A549 (cell line): Measurements from ENCODE around the gene GBP7. TPM values are rescaled to one million over a fixed set of nuclear protein-coding genes. Genes with fewer than 3 reads are reported as not detected.

ENCODE experiments used
- ATAC-seq, 2 experiments: fragments of 200-7000 bp in 1 of 2; fragments of >200 bp in 1 of 2; cut with Nextera tagmentation in 1 of 2; cut with Tn5 transposase in 1 of 2; 3 replicates each; pipeline versions ENCODE4 v1.8.0 to v1.9.1; 2018 to 2020; ENCODE audit warnings: mild to moderate bottlenecking in 1 of 2, moderate library complexity in 1 of 2
- CTCF ChIA-PET: fragments of 300-600 bp; sonication (Branson Sonifier 250); formaldehyde crosslinking; extraction: SDS; loops from one replicate; lab custom pipeline; 2021; ENCODE audit warnings: antibody characterized with exemption, inconsistent platforms; lab: Yijun Ruan, JAX
- POLR2A ChIA-PET: fragments of 350-600 bp; formaldehyde crosslinking; extraction: SDS; loops from one replicate; lab custom pipeline; 2021; ENCODE audit warnings: antibody characterized with exemption, inconsistent platforms; lab: Yijun Ruan, JAX
- DNase-seq, 2 experiments: peaks; one replicate each; pipeline versions ENCODE4 v3.0.0 to v3.0.0-alpha.2; 2011 to 2016; ENCODE audit warnings: low read depth in 1 of 2, low spot score in 1 of 2
- FAIRE-seq: peaks from 2 replicates; lab custom pipeline; 2011; peaks lifted over from hg19 to GRCh38; lab: Jason Lieb, UNC
- H3K27ac ChIP-seq, 2 experiments: fragments of >200 bp; sonication (Bioruptor Twin); formaldehyde crosslinking; 3 replicates each; pipeline ENCODE4 v1.5.1; 2016 to 2017
- H3K4me1 ChIP-seq: fragments of >200 bp; sonication (Bioruptor Twin); formaldehyde crosslinking; 3 replicates; pipeline ENCODE4 v1.6.1; 2016
- H3K4me2 ChIP-seq: fragments of >200 bp; sonication (Bioruptor Twin); formaldehyde crosslinking; 3 replicates; pipeline ENCODE4 v1.6.1; 2016
- H3K4me3 ChIP-seq: fragments of >200 bp; sonication (Bioruptor Twin); formaldehyde crosslinking; 3 replicates; pipeline ENCODE4 v1.5.1; 2016
- H3K9me3 ChIP-seq: fragments of >200 bp; sonication (Bioruptor Twin); formaldehyde crosslinking; 3 replicates; pipeline ENCODE4 v1.6.1; 2016
- BCL3 ChIP-seq: fragments of >200 bp; sonication (Bioruptor Twin); formaldehyde crosslinking; IDR thresholded peaks from 3 replicates; pipeline ENCODE4 v1.6.1; 2016
- CBX8 ChIP-seq: fragments of 200-600 bp; sonication (generic); IDR thresholded peaks from 2 replicates; pipeline ENCODE4 v1.6.1; 2016
- CHD4 ChIP-seq: fragments of 200-600 bp; sonication (generic); IDR thresholded peaks from 2 replicates; pipeline ENCODE4 v1.6.1; 2016; ENCODE audit warnings: antibody characterized with exemption, mild to moderate bottlenecking, borderline replicate concordance
- EHMT2 ChIP-seq: fragments of 200-600 bp; sonication (generic); IDR thresholded peaks from 2 replicates; pipeline ENCODE4 v1.6.1; 2016; ENCODE audit warnings: antibody characterized with exemption, low read depth, mild to moderate bottlenecking, moderate library complexity
- ELK1 ChIP-seq: fragments of 150-350 bp; IDR thresholded peaks from 2 replicates; pipeline ENCODE4 v1.6.1; 2014; ENCODE audit warnings: low read depth, mild to moderate bottlenecking, low read length
- ESRRA ChIP-seq: fragments of 150-350 bp; IDR thresholded peaks from 2 replicates; pipeline ENCODE4 v1.6.1; 2014; ENCODE audit warnings: mild to moderate bottlenecking, low read length, borderline replicate concordance
- FOSB ChIP-seq: fragments of 250-450 bp; sonication (Bioruptor Pico); IDR thresholded peaks from 2 replicates; pipeline ENCODE4 v1.5.0; 2020; ENCODE audit warnings: mild to moderate bottlenecking, moderate library complexity
- HDAC2 ChIP-seq: fragments of 200-600 bp; sonication (generic); IDR thresholded peaks from 2 replicates; pipeline ENCODE4 v1.6.1; 2016
- HEYL ChIP-seq: fragments of 250-450 bp; sonication (Bioruptor Pico); IDR thresholded peaks from 2 replicates; pipeline ENCODE4 v1.8.0; 2021; ENCODE audit warnings: mild to moderate bottlenecking, moderate library complexity
- HOXB13 ChIP-seq: fragments of 250-450 bp; sonication (Bioruptor Pico); IDR thresholded peaks from 2 replicates; pipeline ENCODE4 v1.5.0; 2020; ENCODE audit warnings: low read depth, mild to moderate bottlenecking, moderate library complexity
- HOXB5 ChIP-seq: fragments of 250-450 bp; sonication (Bioruptor Pico); IDR thresholded peaks from 2 replicates; pipeline ENCODE4 v1.5.0; 2020; ENCODE audit warnings: mild to moderate bottlenecking, moderate library complexity
- KDM5A ChIP-seq: fragments of 200-600 bp; sonication (generic); IDR thresholded peaks from 2 replicates; pipeline ENCODE4 v1.6.1; 2016; ENCODE audit warnings: antibody characterized with exemption, mild to moderate bottlenecking
- MAFK ChIP-seq: fragments of 450-650 bp; IDR thresholded peaks from 2 replicates; pipeline ENCODE4 v1.6.1; 2014; ENCODE audit not compliant: partially characterized antibody
- MYC ChIP-seq: IDR thresholded peaks from 2 replicates; pipeline ENCODE4 v1.6.1; 2012; ENCODE audit warnings: mild to moderate bottlenecking, inconsistent platforms, low read length, improper control_type of control experiment, borderline replicate concordance
- NFE2L2 ChIP-seq: fragments of 150-350 bp; conservative IDR thresholded peaks from 2 replicates; pipeline ENCODE4 v1.6.1; 2014; ENCODE audit warnings: low read length
- NPAS2 ChIP-seq: fragments of 250-450 bp; sonication (Bioruptor Pico); IDR thresholded peaks from 2 replicates; pipeline ENCODE4 v1.8.0; 2022; ENCODE audit warnings: mild to moderate bottlenecking, moderate library complexity, borderline replicate concordance
- NR3C1 ChIP-seq: fragments of >200 bp; sonication (Bioruptor Twin); formaldehyde crosslinking; IDR thresholded peaks from 3 replicates; pipeline ENCODE4 v1.6.1; 2017
- PHF8 ChIP-seq: fragments of 200-600 bp; sonication (generic); IDR thresholded peaks from 2 replicates; pipeline ENCODE4 v1.6.1; 2016; ENCODE audit warnings: low read depth, mild to moderate bottlenecking, antibody characterized with exemption, moderate library complexity, borderline replicate concordance
- RAD21 ChIP-seq, 2 experiments: fragments of >200 bp in 1 of 2; sonication (Bioruptor Twin) in 1 of 2; formaldehyde crosslinking in 1 of 2; IDR thresholded peaks in 1 of 2; conservative IDR thresholded peaks in 1 of 2; 2 replicates in 1 of 2; 3 replicates in 1 of 2; pipeline ENCODE4 v1.6.1; 2012 to 2018; ENCODE audit warnings: inconsistent platforms in 1 of 2
- RARB ChIP-seq: fragments of 250-450 bp; sonication (Bioruptor Pico); IDR thresholded peaks from 2 replicates; pipeline ENCODE4 v1.8.0; 2021; ENCODE audit warnings: mild to moderate bottlenecking, moderate library complexity
- RCOR1 ChIP-seq: fragments of 150-350 bp; IDR thresholded peaks from 2 replicates; pipeline ENCODE4 v1.6.1; 2014; ENCODE audit warnings: antibody characterized with exemption, low read length, low read depth
- SMC3 ChIP-seq: fragments of >200 bp; sonication (Bioruptor Twin); formaldehyde crosslinking; IDR thresholded peaks from 3 replicates; pipeline ENCODE4 v1.6.1; 2018; ENCODE audit warnings: inconsistent platforms
- SREBF2 ChIP-seq: fragments of 450-650 bp; IDR thresholded peaks from 2 replicates; pipeline ENCODE4 v1.6.1; 2014; ENCODE audit warnings: mild to moderate bottlenecking, moderate library complexity
- TFCP2L1 ChIP-seq: fragments of 250-450 bp; sonication (Bioruptor Pico); IDR thresholded peaks from 2 replicates; pipeline ENCODE4 v1.5.0; 2021; ENCODE audit warnings: mild to moderate bottlenecking
- ZC3H11A ChIP-seq: fragments of 450-650 bp; IDR thresholded peaks from 2 replicates; pipeline ENCODE4 v1.6.1; 2014; ENCODE audit warnings: antibody characterized with exemption, mild to moderate bottlenecking
- ZFP36 ChIP-seq: fragments of 450-650 bp; IDR thresholded peaks from 2 replicates; pipeline ENCODE4 v1.6.1; 2014; ENCODE audit warnings: borderline replicate concordance; ENCODE audit not compliant: partially characterized antibody
- ZSCAN20 ChIP-seq: fragments of 250-450 bp; sonication (Bioruptor Pico); IDR thresholded peaks from 2 replicates; pipeline ENCODE4 v1.8.0; 2022; ENCODE audit warnings: mild to moderate bottlenecking, moderate library complexity
- whole genome bisulfite sequencing: methylation state at CpG from one replicate; pipeline ENCODE4 v1.1.6; 2017; ENCODE audit errors: missing lambda C conversion rate; 5-methylcytosine and 5-hydroxymethylcytosine counted together
- polyA plus RNA-seq, 4 experiments: library from polyadenylated mRNA; depleted of rRNA in 3 of 4; stranded (reverse); fragments of >200 nt; fragmentation: RNase III in 1 of 4; extraction: RNeasy Plus Mini Kit Qiagen cat#74134 plus additional on column Dnase treatment in 1 of 4; gene quantifications; 2 replicates in 3 of 4; 3 replicates in 1 of 4; pipeline ENCODE4 v1.2.3, GENCODE V29; 2011 to 2017
- TF ChIP-seq, protein P1 (sequence below): fragments of >200 bp; sonication (Bioruptor Twin); formaldehyde crosslinking; IDR thresholded peaks from 2 replicates; pipeline ENCODE4 v1.6.1; 2016
- TF ChIP-seq, protein P2 (sequence below): IDR thresholded peaks from 2 replicates; pipeline ENCODE4 v1.6.1; 2012

GBP7 gene
- polyA plus RNA-seq, 2 of the 4 experiments (the other 2 are of a cell fraction) = not detected

GRCh38 chr1:89087241-89087640 is 88.6 kb downstream of the GBP7 start:
- FAIRE-seq = no peak
- WGBS = 70% methylated on average over 4 of the region's 8 CpGs

DNA sequence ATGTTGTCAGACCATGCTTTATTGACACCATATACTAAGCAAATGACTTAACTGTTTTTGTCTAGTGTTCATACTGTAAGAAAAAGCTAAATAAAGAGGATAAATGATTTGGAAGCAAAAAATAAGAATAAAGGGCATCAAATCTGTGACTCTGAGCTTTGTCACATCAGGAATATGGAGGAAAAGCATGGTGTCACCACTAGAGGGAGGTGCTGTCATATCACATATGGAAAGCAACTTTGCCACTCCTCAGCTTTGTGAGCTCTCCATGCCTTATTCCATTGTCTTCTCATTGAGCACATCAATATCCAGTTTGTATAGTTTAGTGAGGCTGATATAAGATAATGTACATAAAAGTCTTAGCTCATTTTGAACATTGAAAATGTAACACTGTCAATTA is 90.0 kb downstream of the GBP7 start:
- no peak overlapping the region for H3K27ac ChIP-seq
- FAIRE-seq (no peak), ATAC-seq (no peak), DNase-seq (no peak)
- TF ChIP-seq SREBF2 (no peak), ELK1 (no peak), HOXB5 (no peak), NR3C1 (no peak), NPAS2 (CRISPR knock-in tag) (no peak), NFE2L2 (no peak), PHF8 (no peak), RAD21 (conservative IDR thresholded peaks at IDR 0.05 in 1 of 2, IDR thresholded peaks at IDR 0.05 in 1 of 2) (no peak), TFCP2L1 (CRISPR knock-in tag) (no peak), CBX8 (no peak), EHMT2 (no peak), ZC3H11A (no peak), BCL3 (no peak)
- no peak overlapping the region for H3K4me3 ChIP-seq
- H3K4me2 ChIP-seq = no peak overlapping the region
- CTCF ChIA-PET = no interaction called here
- H3K9me3 ChIP-seq = no peaks in the 10 kb centered on the region
- POLR2A ChIA-PET = no interaction called here
- no peaks in the 10 kb centered on the region for H3K4me1 ChIP-seq

More at GRCh38 chr1:89087241-89087640, 88.6 kb downstream of the GBP7 start:
- ATAC-seq (no peak), DNase-seq (no peak)
- Histone ChIP-seq H3K9me3 (no peaks in the 10 kb centered on the region), H3K4me1 (no peaks in the 10 kb centered on the region), H3K27ac (no peak overlapping the region), H3K4me3 (no peak overlapping the region), H3K4me2 (no peak overlapping the region)
- POLR2A ChIA-PET = no interaction called here
- no peak for TF ChIP-seq KDM5A
- TF ChIP-seq MYC = no peak
- no peak for TF ChIP-seq HDAC2
- TF ChIP-seq FOSB (CRISPR knock-in tag) = no peak
- TF ChIP-seq, protein P1, sequence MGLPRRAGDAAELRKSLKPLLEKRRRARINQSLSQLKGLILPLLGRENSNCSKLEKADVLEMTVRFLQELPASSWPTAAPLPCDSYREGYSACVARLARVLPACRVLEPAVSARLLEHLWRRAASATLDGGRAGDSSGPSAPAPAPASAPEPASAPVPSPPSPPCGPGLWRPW = no peak
- TF ChIP-seq, protein P2, sequence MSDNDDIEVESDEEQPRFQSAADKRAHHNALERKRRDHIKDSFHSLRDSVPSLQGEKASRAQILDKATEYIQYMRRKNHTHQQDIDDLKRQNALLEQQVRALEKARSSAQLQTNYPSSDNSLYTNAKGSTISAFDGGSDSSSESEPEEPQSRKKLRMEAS = no peak
- TF ChIP-seq ELK1 = no peak
- no peak for TF ChIP-seq MAFK
- TF ChIP-seq ZSCAN20 (CRISPR knock-in tag) = no peak
- no peak for TF ChIP-seq CHD4
- TF ChIP-seq ESRRA = no peak
- no peak for TF ChIP-seq HEYL (CRISPR knock-in tag)
- TF ChIP-seq RCOR1 = no peak
- TF ChIP-seq RARB (CRISPR knock-in tag) = no peak
- TF ChIP-seq PHF8 = no peak
- TF ChIP-seq ZFP36 = no peak
- TF ChIP-seq SMC3 = no peak
- TF ChIP-seq NFE2L2 = no peak
- TF ChIP-seq HOXB13 (CRISPR knock-in tag) = no peak
- no peak for TF ChIP-seq CBX8
- CTCF ChIA-PET = no interaction called here
